GM18870 (cell line): ENCODE results near the gene CLEC11A.
"Not testable (repeated sequence)": the region's sequence is repeated elsewhere in the genome, so short reads cannot be mapped to it uniquely, and the experiment has no call there.

Experiments used
- ATAC-seq: cut with Tn5 transposase; IDR thresholded peaks from one replicate; pipeline ENCODE4 v1.9.1; 2021; ENCODE audit warnings: moderate library complexity; ENCODE audit not compliant: unreplicated experiment

Gene CLEC11A

DNA sequence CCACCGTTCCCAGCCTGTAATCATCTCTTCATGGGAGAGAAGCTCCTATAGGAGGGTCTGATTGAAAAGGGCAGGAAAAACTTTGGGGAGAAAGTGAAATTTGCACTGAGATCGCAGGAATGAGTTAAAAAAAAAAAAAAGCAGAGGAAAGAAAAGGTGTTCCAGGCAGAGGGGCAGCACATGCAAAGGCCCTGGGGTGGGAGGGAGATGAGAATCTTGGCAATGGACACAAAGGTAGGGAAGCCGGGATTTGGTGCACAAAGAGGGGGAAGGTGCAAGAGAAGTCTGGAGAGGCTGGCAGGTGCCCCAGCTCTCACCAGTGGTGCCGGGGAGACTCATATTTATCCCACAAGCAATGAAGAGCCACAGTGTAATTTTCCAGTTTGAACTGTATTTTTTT is 30.7 kb downstream of the CLEC11A start:
- ATAC-seq = no peak

DNA sequence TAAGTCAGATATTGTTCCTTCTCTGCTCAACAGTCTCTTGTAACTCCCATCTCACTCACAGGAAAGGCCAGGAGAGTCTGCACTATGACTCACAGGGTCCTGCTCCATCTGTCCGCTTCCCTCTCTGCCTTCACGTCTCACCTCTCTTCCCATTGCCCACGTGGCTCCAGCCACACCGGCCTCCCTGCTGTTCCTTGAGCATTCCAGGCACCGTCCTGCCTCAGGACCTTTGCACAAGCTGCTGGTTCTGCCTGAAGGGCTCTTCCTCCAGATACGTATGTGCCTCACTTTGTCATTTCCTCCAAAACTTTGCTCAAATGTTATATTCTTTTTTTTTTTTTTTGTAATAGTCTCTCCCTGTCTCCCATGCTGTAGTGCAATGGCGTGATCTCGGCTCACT is 33.1 kb downstream of the CLEC11A start:
- not testable (repeated sequence) for ATAC-seq

DNA sequence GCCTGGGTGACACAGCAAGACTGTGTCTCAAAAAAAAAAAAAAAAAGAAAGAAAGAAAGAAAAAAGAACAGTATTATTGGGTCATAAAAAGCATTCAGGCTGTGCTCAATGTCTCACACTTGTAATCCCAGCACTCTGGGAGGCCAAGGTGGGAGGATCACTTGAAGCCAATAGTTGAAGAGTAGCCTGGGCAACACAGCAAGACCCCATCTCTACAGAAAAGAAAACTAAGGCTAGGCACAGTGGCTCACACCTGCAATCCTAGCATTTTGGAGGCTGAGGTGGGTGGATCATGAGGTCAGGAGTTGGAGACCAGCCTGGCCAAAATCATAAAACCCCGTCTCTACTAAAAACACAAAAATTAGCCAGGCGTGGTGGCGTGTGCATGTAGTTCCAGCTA is 34.5 kb downstream of the CLEC11A start:
- not testable (repeated sequence) for ATAC-seq

DNA sequence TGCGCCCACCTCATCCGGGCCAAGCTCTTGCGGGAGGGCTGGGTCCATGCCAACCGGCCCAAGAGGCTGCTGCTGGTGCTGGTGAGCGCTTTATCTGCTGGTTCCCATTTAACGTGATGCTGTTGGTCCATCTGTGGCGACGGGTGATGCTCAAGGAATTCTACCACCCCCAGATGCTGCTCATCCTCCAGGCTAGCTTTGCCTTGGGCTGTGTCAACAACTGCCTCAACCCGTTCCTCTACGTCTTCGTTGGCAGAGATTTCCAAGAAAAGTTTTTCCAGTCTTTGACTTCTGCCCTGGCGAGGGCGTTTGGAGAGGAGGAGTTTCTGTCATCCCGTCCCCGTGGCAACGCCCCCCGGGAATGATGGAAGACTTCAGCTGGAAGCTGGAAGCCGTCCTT is 35.9 kb downstream of the CLEC11A start:
- ATAC-seq = not testable (repeated sequence)

DNA sequence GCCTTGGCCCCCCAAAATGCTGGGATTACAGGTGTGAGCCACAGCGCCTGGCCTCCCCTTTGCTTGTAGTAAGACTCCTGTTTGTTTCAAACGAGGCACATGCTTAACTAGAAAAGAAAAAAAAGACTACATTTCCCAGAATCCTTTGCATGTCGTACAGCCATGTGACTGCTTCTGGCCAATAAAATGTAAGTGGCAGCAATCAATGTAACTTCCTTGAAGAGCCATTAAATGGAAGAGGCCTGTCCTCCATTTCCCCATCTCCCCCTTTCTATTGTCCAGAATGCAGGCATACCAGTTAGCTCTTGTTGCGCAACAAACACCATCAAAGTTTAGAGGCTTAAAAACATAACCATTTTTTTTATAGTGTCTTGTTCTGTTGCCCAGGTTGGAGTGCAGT is 36.7 kb downstream of the CLEC11A start:
- ATAC-seq = no peak

DNA sequence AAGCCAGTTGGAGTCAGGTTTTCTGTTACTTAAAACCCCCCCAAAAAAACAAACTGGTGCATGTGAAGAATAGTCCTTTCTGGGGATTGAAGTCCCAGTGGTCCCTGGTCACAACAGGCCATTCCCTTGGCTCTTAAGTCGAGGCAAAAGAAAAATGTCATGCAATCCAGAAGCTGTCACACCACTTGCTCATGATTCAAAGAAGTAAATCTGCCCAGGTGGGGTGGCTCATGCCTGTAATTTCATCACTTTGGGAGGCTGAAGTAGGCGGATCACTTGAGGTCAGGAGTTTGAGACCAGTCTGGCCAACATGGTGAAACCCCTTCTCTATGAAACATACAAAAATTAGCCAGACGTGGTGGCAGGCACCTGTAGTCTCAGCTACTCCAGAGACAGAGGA is 38.3 kb downstream of the CLEC11A start:
- ATAC-seq = not testable (repeated sequence)

DNA sequence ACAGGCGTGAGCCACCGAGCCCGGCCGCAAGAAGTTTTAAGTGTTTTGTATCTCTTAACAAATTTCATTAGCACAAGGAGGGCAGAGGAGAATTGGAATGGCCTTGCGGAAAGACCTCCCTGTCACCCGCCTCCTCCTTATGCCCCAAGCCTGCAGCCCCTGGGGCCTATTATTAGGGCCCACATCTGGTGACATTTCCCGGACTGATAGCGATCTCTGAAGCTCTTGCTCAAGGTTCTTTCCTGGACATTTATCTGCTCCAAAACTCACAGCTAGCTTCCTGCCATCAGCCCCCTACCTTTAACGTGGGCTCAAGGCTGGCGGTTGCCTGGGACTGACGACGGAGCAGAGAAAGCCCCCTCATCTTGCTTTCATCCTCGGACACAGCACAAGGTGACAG is 40.4 kb downstream of the CLEC11A start:
- not testable (repeated sequence) for ATAC-seq

DNA sequence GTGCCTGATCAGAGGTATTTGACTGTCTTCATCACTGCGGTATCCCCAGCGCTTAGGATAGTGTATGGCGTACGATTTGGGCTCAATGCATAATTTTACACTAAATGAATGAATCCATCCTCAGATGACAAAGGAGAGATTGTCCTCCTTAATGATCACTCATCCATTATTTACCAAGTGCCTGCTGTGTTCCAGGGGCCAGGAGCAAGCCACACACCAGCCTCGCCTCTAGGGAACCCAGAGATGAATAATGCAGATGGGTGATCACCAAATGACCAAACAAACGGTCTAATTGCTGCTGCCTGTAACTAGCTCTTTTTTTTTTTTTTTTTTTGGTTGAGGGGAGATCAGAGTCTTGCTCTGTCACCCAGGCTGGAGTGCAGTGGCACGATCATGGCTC is 41.2 kb downstream of the CLEC11A start:
- no peak for ATAC-seq

DNA sequence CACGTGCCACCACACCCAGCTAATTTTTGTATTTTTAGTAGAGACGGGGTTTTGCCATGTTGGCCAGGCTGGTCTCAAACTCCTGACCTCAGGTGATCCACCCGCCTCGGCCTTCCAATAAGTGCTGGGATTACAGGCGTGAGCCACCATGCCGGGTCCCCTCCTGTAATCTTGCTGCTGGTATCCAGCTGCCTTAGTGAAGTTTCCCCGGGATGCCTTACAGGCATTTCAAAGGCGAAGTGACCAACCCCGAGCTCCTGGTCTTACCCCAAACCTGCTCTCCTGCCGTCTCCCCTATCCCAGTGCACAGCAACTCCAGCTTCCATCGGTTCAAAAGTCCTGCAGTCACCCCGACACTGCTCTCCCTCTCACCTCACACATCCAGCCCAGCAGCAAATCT is 43.6 kb downstream of the CLEC11A start:
- not testable (repeated sequence) for ATAC-seq

DNA sequence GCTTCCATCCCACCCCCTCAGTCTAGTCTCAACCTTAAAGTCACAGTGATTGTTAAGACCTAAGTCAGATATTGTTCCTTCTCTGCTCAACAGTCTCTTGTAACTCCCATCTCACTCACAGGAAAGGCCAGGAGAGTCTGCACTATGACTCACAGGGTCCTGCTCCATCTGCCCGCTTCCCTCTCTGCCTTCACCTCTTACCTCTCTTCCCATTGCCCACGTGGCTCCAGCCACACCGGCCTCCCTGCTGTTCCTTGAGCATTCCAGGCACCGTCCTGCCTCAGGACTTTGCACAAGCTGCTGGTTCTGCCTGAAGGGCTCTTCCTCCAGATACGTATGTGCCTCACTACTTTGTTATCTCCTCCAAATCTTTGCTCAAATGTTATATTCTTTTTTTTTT is 44.1 kb downstream of the CLEC11A start:
- ATAC-seq = not testable (repeated sequence)

DNA sequence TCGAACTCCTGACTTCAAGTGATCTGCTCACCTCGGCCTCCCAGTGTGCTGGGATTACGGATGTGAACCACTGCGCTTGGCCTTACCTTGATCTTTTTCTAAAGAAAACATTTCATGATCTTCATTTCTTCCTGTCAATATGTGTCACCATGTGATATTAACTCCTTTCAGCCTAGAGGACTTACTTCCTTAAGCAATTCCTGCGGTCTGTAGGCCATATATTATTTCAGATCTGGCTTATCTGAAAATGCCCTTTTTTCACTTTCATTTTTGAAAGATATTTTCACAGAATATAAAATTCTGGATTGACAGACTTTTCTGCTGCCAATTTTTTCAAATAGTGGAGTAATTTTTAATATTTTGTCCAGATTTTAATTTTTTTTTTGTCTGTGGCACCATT is 45.1 kb downstream of the CLEC11A start:
- no peak for ATAC-seq

DNA sequence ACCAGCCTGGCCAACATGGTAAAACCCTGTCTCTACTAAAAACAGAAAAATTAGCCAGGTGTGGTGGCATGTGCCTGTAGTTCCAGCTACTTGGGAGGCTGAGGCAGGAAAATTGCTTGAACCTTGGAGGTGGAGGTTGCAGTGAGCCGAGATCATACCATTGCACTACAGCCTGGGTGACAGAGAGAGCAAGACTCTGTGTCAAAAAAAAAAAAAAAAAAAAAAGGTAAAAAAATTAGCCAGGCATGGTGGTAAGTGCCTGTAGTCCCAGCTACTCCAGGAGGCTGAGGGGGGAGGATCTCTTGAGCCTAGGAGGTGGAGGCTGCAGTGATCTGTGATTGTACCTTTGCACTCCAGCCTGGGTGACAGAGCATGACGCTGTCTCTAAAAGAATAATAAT is 47.0 kb downstream of the CLEC11A start, which contains the start of gene GPR32:
Gene GPR32 (plus strand): TSS at position 301 of the 400 bp plus-strand sequence. CDS start 137 bp downstream, outside the sequence.
- not testable (repeated sequence) for ATAC-seq

DNA sequence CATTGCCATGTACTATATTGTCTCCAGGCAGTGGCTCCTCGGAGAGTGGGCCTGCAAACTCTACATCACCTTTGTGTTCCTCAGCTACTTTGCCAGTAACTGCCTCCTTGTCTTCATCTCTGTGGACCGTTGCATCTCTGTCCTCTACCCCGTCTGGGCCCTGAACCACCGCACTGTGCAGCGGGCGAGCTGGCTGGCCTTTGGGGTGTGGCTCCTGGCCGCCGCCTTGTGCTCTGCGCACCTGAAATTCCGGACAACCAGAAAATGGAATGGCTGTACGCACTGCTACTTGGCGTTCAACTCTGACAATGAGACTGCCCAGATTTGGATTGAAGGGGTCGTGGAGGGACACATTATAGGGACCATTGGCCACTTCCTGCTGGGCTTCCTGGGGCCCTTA is 47.7 kb downstream of the CLEC11A start:
- no peak for ATAC-seq

DNA sequence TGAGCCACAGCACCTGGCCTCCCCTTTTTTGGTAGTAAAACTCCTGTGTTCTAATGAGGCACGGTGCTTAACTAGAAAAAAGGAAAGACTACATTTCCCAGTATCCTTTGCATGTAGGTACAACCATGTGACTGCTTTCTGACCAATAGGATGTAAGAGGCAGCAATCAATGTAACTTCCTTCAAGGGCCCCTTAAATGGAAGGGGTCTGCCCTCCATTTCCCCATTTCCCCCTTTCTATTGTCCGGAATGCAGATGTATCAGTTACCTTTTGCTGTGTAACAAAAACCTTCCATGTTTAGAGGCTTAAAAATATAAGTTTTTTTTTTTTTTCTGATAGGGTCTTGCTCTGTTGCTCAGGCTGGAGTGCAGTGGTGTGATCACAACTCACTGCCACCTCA is 49.3 kb downstream of the CLEC11A start:
- no peak for ATAC-seq

DNA sequence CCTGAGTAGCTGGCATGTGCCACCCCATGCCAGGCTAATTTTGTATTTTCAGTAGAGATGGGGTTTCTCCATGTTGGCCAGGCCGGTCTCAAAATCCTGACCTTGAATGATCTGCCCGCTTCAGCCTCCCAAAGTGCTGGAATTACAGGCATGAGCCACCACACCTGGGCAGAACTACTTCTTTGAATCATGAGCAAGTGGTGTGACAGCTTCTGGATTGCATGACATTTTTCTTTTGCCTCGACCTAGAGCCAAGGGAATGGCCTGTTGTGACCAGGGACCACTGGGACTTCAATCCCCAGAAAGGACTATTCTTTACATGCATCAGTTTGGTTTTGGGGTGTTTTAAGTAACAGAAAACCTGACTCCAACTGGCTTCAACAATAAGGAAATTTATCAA is 49.7 kb downstream of the CLEC11A start:
- not testable (repeated sequence) for ATAC-seq

DNA sequence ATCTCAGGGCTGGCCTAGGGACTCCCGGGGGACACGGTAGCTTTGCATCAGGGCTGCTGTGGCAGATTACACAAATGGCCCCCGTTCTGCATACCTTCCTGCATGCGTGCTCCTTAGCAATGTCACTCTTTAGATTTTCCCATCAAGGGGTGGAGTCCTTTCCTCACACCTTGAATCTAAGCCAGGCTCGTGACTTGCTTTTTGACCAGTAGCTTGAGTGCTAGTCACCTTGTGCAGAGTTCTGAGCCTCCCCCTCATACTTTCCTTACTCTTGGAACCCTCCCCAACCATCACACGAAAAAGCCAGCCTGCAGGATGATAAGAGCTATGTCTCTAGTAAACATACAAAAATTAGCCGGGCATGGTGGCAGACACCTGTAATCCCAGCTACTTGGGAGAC is 50.3 kb downstream of the CLEC11A start:
- not testable (repeated sequence) for ATAC-seq
